ENCODE measurements around the gene CD2AP. TPM values are rescaled to one million over a fixed set of nuclear protein-coding genes. Genes with fewer than 3 reads are reported as not detected.
A peak's percentile ranks its signal among the peaks of the same experiment; 100 is the strongest.

Gene CD2AP
- total and polyA plus RNA-seq, 9 of the 15 experiments (the other 6 are each of a cell fraction or from before 2014, with no cell fraction given): 9.4 to 69.7 (median 38.7) TPM

GRCh38 chr6:47626782-47627181 is 149.2 kb downstream of the CD2AP start:
- 75% methylated on average over 2 of the region's 2 CpGs for WGBS (ENCODE audit: insufficient coverage, low coverage, missing lambda C conversion rate)
- H4K20me1 ChIP-seq (replicated peaks; ENCODE audit: control insufficient read depth, insufficient read depth, low read length): no peaks in the 10 kb centered on the region
- ATAC-seq: no peak
- DNase-seq (ENCODE audit: extremely low read depth in 1 of 4, low spot score in 3 of 4): no peak
- no peaks in the 10 kb centered on the region for H3K9me1 ChIP-seq (ENCODE audit: control insufficient read depth, insufficient read depth, low read length)
- H3K79me2 ChIP-seq (ENCODE audit: control insufficient read depth, insufficient read depth, low read length): no peaks in the 10 kb centered on the region
- intact Hi-C loops (cut with micrococcal nuclease): no loop called here
- H3K36me3 ChIP-seq (ENCODE audit: control insufficient read depth, insufficient read depth, low read length): peaks cover 25% of the 10 kb centered on the region
- BruUV-seq (replicated peaks): no TSS peak
- H3K9me3 ChIP-seq (replicated peaks; ENCODE audit: control insufficient read depth, insufficient read depth, low read depth, low read length): no peaks in the 10 kb centered on the region
- POLR2A ChIA-PET: interaction anchor here (0.9 kb wide), 1 partner anchor 29 kb away, joined by 3 read pairs; no protein-coding TSS in a partner anchor
- no peak overlapping the region for H3K9ac ChIP-seq (ENCODE audit: insufficient read depth in 1 of 2, low read depth in 2 of 2, low read length in 2 of 2)
- H3K27me3 ChIP-seq (ENCODE audit: control insufficient read depth in 2 of 2, insufficient read depth in 2 of 2, low read length in 2 of 2): no peaks in the 10 kb centered on the region
- H3K4me3 ChIP-seq: no peak overlapping the region
- CTCF ChIA-PET (ENCODE audit: low intra/inter-chr PET ratio): no interaction called here
- no peak overlapping the region for H3K27ac ChIP-seq (ENCODE audit: extremely low read depth, low read depth, low read length)
- H3K4me2 ChIP-seq (ENCODE audit: insufficient read depth, low read length): no peak overlapping the region
- TF ChIP-seq CEBPB (tag; IDR thresholded peaks at IDR 0.05) (peak; percentile 66), MEF2A (IDR thresholded peaks at IDR 0.05; ENCODE audit: control insufficient read depth, low read depth, low read length) (no peak), NR3C1 (CRISPR knock-in tag; IDR thresholded peaks at IDR 0.05) (no peak), ARID1B (IDR thresholded peaks at IDR 0.05) (no peak), CEBPG (CRISPR knock-in tag; IDR thresholded peaks at IDR 0.05) (no peak), CEBPG (tag; conservative IDR thresholded peaks at IDR 0.05 in 1 of 2, IDR thresholded peaks at IDR 0.05 in 1 of 2) (peak in 1 of 2 experiments; percentile 67; a peak in 2 of 4 replicates)
- FAIRE-seq: no peak
- H2AFZ ChIP-seq (ENCODE audit: low read depth, low read length): no peak overlapping the region
- peaks cover 0 to 3% of the 10 kb centered on the region in 2 experiments; a peak in 2 of 5 replicates for H3K4me1 ChIP-seq (replicated peaks in 1 of 2; ENCODE audit: control insufficient read depth in 2 of 2, insufficient read depth in 2 of 2, low read length in 2 of 2)
- in situ Hi-C loops (cut with MboI): no loop called here
